Small intestine (tissue), 7 donors: ENCODE results near the gene C1QB. TPM values are rescaled to one million over a fixed set of nuclear protein-coding genes. Genes with fewer than 3 reads are reported as not detected.

Experiments used
- DNase-seq, 2 donors: peaks; one replicate each; pipeline versions ENCODE4 v3.0.0 to v3.0.0-alpha.2; 2013
- FAIRE-seq: peaks from 2 replicates; lab custom pipeline; 2012; peaks lifted over from hg19 to GRCh38; lab: Jason Lieb, UNC
- H3K27ac ChIP-seq, 3 donors: one replicate each; pipeline ENCODE4 v1.5.1; 2013; ENCODE audit warnings: low read length in 2 of 3, mild to moderate bottlenecking in 2 of 3, control low read depth in 1 of 3, inconsistent platforms in 1 of 3, low read depth in 1 of 3, moderate library complexity in 1 of 3
- H3K27me3 ChIP-seq, 3 donors: one replicate each; pipeline ENCODE4 v1.6.1; 2013; ENCODE audit warnings: low read length in 3 of 3, inconsistent platforms in 1 of 3; ENCODE audit not compliant: control insufficient read depth in 3 of 3, insufficient read depth in 3 of 3
- H3K36me3 ChIP-seq, 3 donors: one replicate each; pipeline ENCODE4 v1.6.1; 2013; ENCODE audit warnings: low read length in 3 of 3, inconsistent platforms in 1 of 3, low read depth in 1 of 3, mild to moderate bottlenecking in 1 of 3, moderate library complexity in 1 of 3; ENCODE audit not compliant: control insufficient read depth in 3 of 3, insufficient read depth in 2 of 3
- H3K4me1 ChIP-seq, 3 donors: one replicate each; pipeline ENCODE4 v1.6.1; 2013; ENCODE audit warnings: low read length in 2 of 3, inconsistent platforms in 1 of 3, low read depth in 1 of 3, mild to moderate bottlenecking in 1 of 3, moderate library complexity in 1 of 3; ENCODE audit not compliant: control insufficient read depth in 3 of 3, insufficient read depth in 2 of 3
- H3K4me3 ChIP-seq, 3 donors: one replicate each; pipeline ENCODE4 v1.5.1; 2013; ENCODE audit warnings: low read length in 3 of 3, control low read depth in 1 of 3, inconsistent platforms in 1 of 3, low read depth in 1 of 3, mild to moderate bottlenecking in 1 of 3, moderate library complexity in 1 of 3
- H3K9me3 ChIP-seq, 2 donors: one replicate each; pipeline ENCODE4 v1.6.1; 2013; ENCODE audit warnings: low read depth in 1 of 2, low read length in 1 of 2; ENCODE audit not compliant: control insufficient read depth in 2 of 2, insufficient read depth in 1 of 2
- WGBS, 3 donors: extraction: QIAGEN DNeasy Blood & Tissue Kit; methylation state at CpG; one replicate each; pipeline ENCODE4 v1.1.7; 2013; 5-methylcytosine and 5-hydroxymethylcytosine counted together
- polyA plus RNA-seq, 4 donors: library from polyadenylated mRNA; stranded (reverse) in 3 of 4; unstranded in 1 of 4; fragments of 200-250 nt in 3 of 4; fragments of 120-200 nt in 1 of 4; gene quantifications; one replicate each; pipeline versions ENCODE4 v1.2.1 to v1.2.3, GENCODE V29; 2013
- donor health status: healthy with polysubstance abuse.
- donor health status: control.
- donor health status: control.
- donor health status: Bipolar disorder and iron deficiency.
- donor health status: healthy.

The C1QB gene
- polyA plus RNA-seq, 4 donors = 33.5 to 255 (median 95.1) TPM

DNA sequence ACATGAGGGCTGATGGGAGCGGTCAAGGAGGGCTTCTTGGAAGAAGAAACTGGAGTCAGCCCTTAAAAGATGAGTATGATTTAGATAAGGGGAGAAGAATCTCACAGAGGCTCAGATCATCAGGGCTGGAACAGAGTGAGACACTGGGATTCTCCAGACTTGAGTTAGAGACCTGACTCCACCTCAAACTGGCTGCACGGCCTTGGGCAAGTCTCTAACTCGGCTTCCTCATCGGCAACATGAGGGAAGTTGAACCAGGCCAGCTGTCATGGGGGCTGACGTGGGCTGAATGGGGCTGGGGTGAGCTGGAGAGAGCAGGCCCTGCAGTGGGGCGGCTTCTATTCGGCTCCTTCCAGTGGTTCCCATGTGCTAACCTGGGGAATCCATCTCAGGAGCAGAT, 7.1 kb upstream of the C1QB start:
- FAIRE-seq (no peak), DNase-seq (no peak)
- no peaks in the 10 kb centered on the region for H3K36me3 ChIP-seq
- no peak overlapping the region for H3K4me3 ChIP-seq
- H3K27ac ChIP-seq = peak overlapping the region in 1 of 3 donors; percentile 37
- 70 to 85% (median 80%) methylated on average over 7 of the region's 7 CpGs for WGBS, 3 donors
- H3K27me3 ChIP-seq = peaks cover 0 to 4% (median 0%) of the 10 kb centered on the region in 3 donors
- H3K9me3 ChIP-seq = no peaks in the 10 kb centered on the region
- no peaks in the 10 kb centered on the region for H3K4me1 ChIP-seq

DNA sequence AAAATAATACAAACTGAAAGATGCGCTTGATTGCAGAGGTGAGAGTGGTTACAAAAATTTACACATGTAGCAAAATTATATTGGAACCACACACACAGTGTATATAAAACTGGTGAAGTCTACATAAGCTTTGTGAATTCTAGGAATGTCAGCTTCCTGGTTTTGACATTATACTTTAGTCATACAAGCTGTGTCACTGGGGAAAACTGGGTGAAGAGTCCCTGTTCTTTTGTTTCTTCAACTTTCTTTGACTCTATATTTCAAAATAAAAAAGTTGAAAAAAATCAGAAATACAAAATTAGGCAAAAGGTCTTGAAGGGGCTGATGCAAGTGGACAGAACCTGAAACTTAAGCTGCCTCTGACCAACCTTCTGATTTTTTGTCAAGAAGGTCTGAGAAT, 6.7 kb upstream of the C1QB start:
- Histone ChIP-seq H3K4me3 (no peak overlapping the region), H3K9me3 (no peaks in the 10 kb centered on the region), H3K27ac (no peak overlapping the region), H3K27me3 (peaks cover 0 to 1% (median 0%) of the 10 kb centered on the region in 3 donors), H3K4me1 (no peaks in the 10 kb centered on the region), H3K36me3 (no peaks in the 10 kb centered on the region)
- 0 to 74% (median 5%) methylated on average over 1 of the region's 1 CpG for WGBS, 3 donors
- DNase-seq (no peak), FAIRE-seq (no peak)

DNA sequence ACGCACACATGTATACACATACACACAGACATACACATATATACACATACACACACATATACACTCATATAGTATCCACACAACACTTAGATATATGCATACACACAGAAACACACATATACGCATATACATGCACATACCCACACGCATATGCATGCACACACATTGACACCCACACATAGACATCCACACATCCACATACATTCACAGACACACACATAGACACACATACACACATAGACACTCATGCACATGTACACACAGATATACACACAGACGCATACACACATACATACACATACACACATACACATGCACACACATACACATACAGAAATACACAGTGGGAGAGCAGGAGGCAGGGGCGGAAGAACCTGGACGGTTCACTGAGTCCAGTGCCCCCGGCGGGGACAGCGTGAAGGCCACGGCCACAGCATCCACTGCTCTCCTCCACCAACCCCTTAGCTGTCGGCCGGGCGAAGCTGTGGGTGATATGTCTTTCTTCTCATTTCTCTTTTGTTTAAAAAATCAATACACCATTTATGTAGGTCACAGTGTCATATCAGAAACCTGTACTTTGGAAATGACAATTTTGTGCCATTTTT, 2.8 kb upstream of the C1QB start:
- Histone ChIP-seq H3K27me3 (peaks cover 0 to 5% (median 0%) of the 10 kb centered on the region in 3 donors), H3K36me3 (no peaks in the 10 kb centered on the region), H3K4me1 (no peaks in the 10 kb centered on the region), H3K4me3 (no peak overlapping the region), H3K27ac (no peak overlapping the region), H3K9me3 (no peaks in the 10 kb centered on the region)
- WGBS, 3 donors = 92 to 93% (median 92%) methylated on average over 13 of the region's 13 CpGs
- FAIRE-seq = no peak
- no peak for DNase-seq

DNA sequence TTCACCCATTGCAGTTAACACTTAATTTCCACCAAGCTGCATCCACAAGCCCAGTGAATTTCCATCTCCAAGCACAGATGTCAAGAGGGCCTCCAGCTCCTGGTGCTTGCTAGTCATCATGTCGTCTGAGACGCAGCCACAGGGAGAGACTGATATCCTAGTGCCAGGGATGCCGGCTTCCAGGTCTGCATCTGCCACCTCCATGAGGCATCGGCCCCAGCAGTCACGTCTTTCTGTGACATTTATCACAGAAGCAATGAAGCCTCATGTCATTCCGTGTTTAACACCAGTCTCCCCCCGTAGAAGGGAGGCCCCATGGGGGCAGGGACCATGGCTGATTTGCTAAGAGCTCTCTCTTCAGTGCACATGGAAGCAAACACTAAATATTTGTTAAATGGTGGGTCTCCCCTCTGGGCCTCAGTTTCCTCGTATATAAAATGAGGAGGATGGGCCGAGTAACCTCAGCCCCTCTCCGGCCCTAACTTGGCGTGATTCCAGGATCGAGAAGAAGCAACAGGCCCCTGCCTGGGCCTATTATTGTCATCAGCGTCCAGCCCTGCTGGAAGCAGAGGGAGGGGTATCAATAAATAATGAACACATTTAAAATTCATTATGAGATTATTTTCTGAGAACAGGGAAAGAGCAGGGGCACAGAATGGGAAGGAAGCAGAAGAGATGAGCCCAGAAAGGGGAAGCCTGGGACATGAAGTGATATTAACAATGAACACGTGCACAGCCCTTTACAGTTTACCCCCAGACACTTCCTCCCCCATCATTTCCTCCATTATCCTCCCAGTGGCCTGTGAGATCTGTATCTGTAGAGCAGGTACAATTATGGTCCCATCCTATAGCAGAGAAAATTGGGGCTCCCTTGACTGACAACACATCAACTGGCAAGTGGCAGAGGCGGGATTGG, 837 bp upstream of the C1QB start:
- H3K27me3 ChIP-seq = peaks cover 0 to 23% (median 0%) of the 10 kb centered on the region in 3 donors
- 64 to 79% (median 78%) methylated on average over 15 of the region's 15 CpGs for WGBS, 3 donors
- FAIRE-seq (no peak), DNase-seq (no peak)
- no peak overlapping the region for H3K27ac ChIP-seq
- H3K36me3 ChIP-seq = no peaks in the 10 kb centered on the region
- H3K4me1 ChIP-seq = no peaks in the 10 kb centered on the region
- H3K9me3 ChIP-seq = no peaks in the 10 kb centered on the region
- no peak overlapping the region for H3K4me3 ChIP-seq

DNA sequence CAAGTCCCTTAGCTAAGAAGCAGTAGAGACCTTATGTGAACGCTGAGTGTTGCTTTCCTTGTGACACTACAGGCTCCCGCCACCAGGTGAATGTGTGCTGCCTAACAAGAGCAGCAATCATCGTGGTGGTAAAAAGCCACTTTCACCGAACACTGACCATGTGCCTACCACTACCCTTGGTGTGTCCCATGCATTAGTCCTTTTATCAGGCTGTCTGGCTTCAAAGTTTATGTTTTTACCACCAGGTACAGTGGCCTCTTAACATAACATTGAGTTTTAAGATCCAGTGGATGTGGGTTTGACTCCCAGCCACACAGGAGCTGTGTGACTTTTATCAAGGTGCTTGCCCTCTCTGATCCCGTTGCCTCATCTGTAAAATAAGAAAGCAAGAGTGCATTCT, 1.7 kb downstream of the C1QB start:
- Histone ChIP-seq H3K36me3 (no peaks in the 10 kb centered on the region), H3K9me3 (no peaks in the 10 kb centered on the region), H3K27me3 (peaks cover 0 to 23% (median 0%) of the 10 kb centered on the region in 3 donors), H3K27ac (peak overlapping the region in 1 of 3 donors; percentile 11), H3K4me3 (peak overlapping the region in 1 of 3 donors; percentile 6), H3K4me1 (no peaks in the 10 kb centered on the region)
- DNase-seq (no peak), FAIRE-seq (no peak)
- WGBS, 3 donors = 40 to 61% (median 51%) methylated on average over 5 of the region's 5 CpGs

DNA sequence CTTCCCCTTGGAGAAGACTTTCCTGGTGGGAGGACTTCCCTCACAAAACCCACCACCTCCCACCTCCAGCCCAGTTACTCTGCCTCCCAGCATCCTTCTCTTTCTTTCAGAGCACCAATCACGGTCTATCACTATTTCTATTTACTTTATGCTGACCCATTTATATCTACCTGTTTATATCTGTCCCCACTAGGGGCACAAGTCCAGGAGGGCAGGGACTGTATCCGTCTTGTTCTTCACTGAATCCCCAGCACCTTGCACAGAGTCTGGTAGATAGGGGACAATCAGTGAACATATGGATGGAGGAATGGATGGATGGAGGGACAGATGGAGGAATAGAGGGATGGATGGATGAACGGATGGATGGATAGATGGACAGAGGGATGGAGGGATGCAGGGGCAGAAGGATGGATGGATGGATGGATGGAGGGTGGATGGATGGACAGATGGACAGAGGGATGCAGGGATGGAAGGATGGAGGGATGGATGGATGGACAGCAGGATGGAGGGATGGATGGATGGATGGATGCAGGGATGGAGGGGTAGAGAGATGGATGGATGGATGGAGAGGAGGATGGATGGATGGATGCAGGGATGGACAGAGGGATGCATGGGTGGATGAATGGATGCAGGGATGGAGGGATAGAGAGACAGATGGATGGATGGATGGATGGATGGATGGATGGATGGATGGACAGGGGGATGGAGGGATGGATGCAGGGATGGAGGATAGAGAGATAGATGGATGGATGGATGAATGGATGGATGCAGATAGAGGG, 5.5 kb downstream of the C1QB start:
- 39 to 58% (median 41%) methylated on average over 3 of the region's 3 CpGs for WGBS, 3 donors
- FAIRE-seq = no peak
- no peaks in the 10 kb centered on the region for H3K9me3 ChIP-seq

DNA sequence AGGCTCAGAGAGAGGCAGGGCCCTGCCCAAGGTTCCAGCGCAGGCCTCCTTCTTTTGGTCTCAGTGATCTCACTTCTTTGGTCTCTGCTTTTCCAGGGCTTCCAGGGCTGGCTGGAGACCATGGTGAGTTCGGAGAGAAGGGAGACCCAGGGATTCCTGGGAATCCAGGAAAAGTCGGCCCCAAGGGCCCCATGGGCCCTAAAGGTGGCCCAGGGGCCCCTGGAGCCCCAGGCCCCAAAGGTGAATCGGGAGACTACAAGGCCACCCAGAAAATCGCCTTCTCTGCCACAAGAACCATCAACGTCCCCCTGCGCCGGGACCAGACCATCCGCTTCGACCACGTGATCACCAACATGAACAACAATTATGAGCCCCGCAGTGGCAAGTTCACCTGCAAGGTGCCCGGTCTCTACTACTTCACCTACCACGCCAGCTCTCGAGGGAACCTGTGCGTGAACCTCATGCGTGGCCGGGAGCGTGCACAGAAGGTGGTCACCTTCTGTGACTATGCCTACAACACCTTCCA, 7.7 kb downstream of the C1QB start:
- Histone ChIP-seq H3K9me3 (no peaks in the 10 kb centered on the region), H3K27ac (no peak overlapping the region), H3K27me3 (peaks cover 0 to 13% (median 0%) of the 10 kb centered on the region in 3 donors), H3K4me1 (no peaks in the 10 kb centered on the region), H3K4me3 (no peak overlapping the region), H3K36me3 (no peaks in the 10 kb centered on the region)
- no peak for DNase-seq
- FAIRE-seq = no peak
- WGBS, 3 donors = 91 to 95% (median 92%) methylated on average over 19 of the region's 19 CpGs

More for the DNA sequence above, 5.5 kb downstream of the C1QB start:
- no peaks in the 10 kb centered on the region for H3K36me3 ChIP-seq
- H3K4me3 ChIP-seq = no peak overlapping the region
- H3K27ac ChIP-seq = no peak overlapping the region
- H3K4me1 ChIP-seq = no peaks in the 10 kb centered on the region
- H3K27me3 ChIP-seq = peaks cover 0 to 23% (median 0%) of the 10 kb centered on the region in 3 donors
- DNase-seq = no peak

DNA sequence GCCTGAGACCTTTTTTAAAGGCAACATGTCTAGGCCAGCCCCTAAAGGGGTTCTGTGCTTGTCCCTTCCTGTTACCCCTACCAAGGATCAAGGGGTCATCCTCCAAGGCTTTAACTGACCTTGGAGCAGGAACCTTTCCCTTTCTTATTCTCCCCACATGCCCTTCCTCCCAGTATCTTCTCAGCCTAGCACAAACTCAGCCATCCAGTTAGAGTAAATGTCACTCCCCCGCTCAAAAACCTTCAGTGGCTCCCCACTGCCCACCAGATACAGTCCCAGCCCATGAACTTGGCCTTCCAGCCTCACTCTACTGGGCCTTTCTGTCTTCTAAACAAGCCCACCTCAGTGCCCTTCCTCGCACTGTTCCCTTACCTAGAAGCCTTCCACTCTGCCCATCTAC, 8.8 kb downstream of the C1QB start:
- Histone ChIP-seq H3K36me3 (no peaks in the 10 kb centered on the region), H3K27ac (no peak overlapping the region), H3K27me3 (peaks cover 0 to 2% (median 0%) of the 10 kb centered on the region in 3 donors), H3K9me3 (no peaks in the 10 kb centered on the region), H3K4me1 (no peaks in the 10 kb centered on the region), H3K4me3 (no peak overlapping the region)
- DNase-seq (no peak), FAIRE-seq (no peak)
- 64 to 86% (median 79%) methylated on average over 2 of the region's 2 CpGs for WGBS, 3 donors
